ENCODE data around the gene MTFR1L.
A peak's percentile ranks its signal among the peaks of the same experiment; 100 is the strongest.

Gene MTFR1L

DNA sequence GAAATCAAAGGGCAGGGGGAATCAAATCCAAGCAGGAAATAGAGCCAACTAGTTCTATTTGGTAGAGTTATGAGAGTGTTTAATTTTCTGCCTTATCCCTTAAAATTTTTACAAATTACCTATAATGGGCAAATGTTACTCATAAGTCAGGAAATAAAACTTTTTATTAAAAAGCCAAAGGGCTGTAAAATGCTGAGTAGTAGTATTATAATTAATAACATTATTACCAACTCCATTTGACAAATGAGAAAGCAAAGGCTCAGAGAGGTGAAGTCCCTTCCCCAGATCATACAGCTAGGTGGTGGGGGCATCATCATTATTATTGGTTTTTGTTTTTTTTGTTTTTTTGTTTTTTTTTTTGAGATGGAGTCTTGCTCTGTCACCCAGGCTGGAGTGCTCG is 16.4 kb upstream of the MTFR1L start:
- Histone ChIP-seq H3K4me2 (ENCODE audit: low read length) (peak overlapping the region; percentile 52; the same call in 1 of the 2 replicates), H3K27ac (ENCODE audit: low read depth, low read length, poor library complexity, severe bottlenecking) (no peak overlapping the region)
- TF ChIP-seq, protein P1, sequence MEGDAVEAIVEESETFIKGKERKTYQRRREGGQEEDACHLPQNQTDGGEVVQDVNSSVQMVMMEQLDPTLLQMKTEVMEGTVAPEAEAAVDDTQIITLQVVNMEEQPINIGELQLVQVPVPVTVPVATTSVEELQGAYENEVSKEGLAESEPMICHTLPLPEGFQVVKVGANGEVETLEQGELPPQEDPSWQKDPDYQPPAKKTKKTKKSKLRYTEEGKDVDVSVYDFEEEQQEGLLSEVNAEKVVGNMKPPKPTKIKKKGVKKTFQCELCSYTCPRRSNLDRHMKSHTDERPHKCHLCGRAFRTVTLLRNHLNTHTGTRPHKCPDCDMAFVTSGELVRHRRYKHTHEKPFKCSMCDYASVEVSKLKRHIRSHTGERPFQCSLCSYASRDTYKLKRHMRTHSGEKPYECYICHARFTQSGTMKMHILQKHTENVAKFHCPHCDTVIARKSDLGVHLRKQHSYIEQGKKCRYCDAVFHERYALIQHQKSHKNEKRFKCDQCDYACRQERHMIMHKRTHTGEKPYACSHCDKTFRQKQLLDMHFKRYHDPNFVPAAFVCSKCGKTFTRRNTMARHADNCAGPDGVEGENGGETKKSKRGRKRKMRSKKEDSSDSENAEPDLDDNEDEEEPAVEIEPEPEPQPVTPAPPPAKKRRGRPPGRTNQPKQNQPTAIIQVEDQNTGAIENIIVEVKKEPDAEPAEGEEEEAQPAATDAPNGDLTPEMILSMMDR (IDR thresholded peaks at IDR 0.05; ENCODE audit: low read length), result no peak
- TF ChIP-seq EZH2 (IDR thresholded peaks at IDR 0.05; ENCODE audit: borderline replicate concordance, low read length), result no peak

DNA sequence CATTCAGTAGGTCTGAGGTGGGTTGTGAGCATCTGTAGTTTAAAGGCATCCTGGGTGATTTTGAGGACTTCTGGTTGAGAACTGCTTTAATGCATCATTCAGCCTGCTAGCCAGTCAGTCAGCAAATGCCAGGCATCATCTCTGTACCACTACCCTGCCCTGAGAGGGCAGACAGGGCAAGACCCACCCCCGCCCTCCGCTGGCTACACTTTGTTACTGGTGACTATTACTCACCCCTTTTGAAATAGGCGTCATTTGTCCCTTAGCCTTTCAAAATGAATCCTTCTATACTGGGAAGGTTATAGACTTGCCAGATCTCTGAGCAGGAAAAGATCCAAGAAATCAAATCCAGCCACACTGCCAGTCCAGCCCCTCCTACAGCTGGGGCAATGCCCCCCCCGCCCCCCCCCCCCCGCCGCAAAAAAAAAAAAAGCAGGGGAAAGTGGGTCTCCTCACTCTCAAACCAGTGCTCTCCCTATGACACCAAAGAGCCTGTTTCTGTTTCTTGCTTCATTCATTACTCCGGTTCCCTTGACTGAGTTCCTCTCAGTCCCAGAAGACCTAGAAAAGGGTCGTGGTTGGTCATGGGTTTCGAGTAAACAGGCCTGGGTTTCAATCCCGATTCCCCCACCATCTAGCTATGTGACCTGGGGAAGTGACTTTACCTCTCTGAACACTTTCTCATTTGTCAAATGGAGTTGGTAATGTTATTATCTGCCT is 15.3 kb upstream of the MTFR1L start:
- H3K27ac ChIP-seq (ENCODE audit: low read depth, low read length, poor library complexity, severe bottlenecking), result no peak overlapping the region
- H3K27me3 ChIP-seq (ENCODE audit: insufficient read depth, low read length), result no peaks in the 10 kb centered on the region
- H3K9me3 ChIP-seq (ENCODE audit: low read length), result no peaks in the 10 kb centered on the region
- no peak overlapping the region for H3K4me3 ChIP-seq (ENCODE audit: low read depth, low read length, poor library complexity, severe bottlenecking)
- H3K9ac ChIP-seq (ENCODE audit: low read length), result no peak overlapping the region
- H3K9me2 ChIP-seq (ENCODE audit: low read depth, low read length), result no peaks in the 10 kb centered on the region
- no peaks in the 10 kb centered on the region for H3K36me3 ChIP-seq (ENCODE audit: insufficient read depth, low read length)
- no peak overlapping the region for H3K4me2 ChIP-seq (ENCODE audit: low read length)
- H3K4me1 ChIP-seq (ENCODE audit: insufficient read depth, low read length, severe bottlenecking), result peaks cover 26% of the 10 kb centered on the region
- H3K79me2 ChIP-seq (ENCODE audit: insufficient read depth, low read length), result no peaks in the 10 kb centered on the region
- no peaks in the 10 kb centered on the region for H3F3A ChIP-seq (ENCODE audit: insufficient read depth, low read length)
- H2AFZ ChIP-seq (ENCODE audit: low read length), result no peak overlapping the region
- TF ChIP-seq, protein P1 (IDR thresholded peaks at IDR 0.05; ENCODE audit: low read length), result no peak
- no peak for TF ChIP-seq EZH2 (IDR thresholded peaks at IDR 0.05; ENCODE audit: borderline replicate concordance, low read length)
- H4K20me1 ChIP-seq (ENCODE audit: insufficient read depth, low read length), result no peaks in the 10 kb centered on the region

More for the DNA sequence above, 16.4 kb upstream of the MTFR1L start:
- Histone ChIP-seq H3K9ac (ENCODE audit: low read length) (no peak overlapping the region), H3K27me3 (ENCODE audit: insufficient read depth, low read length) (no peaks in the 10 kb centered on the region), H3K4me3 (ENCODE audit: low read depth, low read length, poor library complexity, severe bottlenecking) (no peak overlapping the region), H3F3A (ENCODE audit: insufficient read depth, low read length) (no peaks in the 10 kb centered on the region), H3K4me1 (ENCODE audit: insufficient read depth, low read length, severe bottlenecking) (peaks cover 22% of the 10 kb centered on the region), H2AFZ (ENCODE audit: low read length) (no peak overlapping the region), H4K20me1 (ENCODE audit: insufficient read depth, low read length) (no peaks in the 10 kb centered on the region), H3K9me3 (ENCODE audit: low read length) (no peaks in the 10 kb centered on the region), H3K36me3 (ENCODE audit: insufficient read depth, low read length) (no peaks in the 10 kb centered on the region), H3K9me2 (ENCODE audit: low read depth, low read length) (no peaks in the 10 kb centered on the region), H3K79me2 (ENCODE audit: insufficient read depth, low read length) (no peaks in the 10 kb centered on the region)

DNA sequence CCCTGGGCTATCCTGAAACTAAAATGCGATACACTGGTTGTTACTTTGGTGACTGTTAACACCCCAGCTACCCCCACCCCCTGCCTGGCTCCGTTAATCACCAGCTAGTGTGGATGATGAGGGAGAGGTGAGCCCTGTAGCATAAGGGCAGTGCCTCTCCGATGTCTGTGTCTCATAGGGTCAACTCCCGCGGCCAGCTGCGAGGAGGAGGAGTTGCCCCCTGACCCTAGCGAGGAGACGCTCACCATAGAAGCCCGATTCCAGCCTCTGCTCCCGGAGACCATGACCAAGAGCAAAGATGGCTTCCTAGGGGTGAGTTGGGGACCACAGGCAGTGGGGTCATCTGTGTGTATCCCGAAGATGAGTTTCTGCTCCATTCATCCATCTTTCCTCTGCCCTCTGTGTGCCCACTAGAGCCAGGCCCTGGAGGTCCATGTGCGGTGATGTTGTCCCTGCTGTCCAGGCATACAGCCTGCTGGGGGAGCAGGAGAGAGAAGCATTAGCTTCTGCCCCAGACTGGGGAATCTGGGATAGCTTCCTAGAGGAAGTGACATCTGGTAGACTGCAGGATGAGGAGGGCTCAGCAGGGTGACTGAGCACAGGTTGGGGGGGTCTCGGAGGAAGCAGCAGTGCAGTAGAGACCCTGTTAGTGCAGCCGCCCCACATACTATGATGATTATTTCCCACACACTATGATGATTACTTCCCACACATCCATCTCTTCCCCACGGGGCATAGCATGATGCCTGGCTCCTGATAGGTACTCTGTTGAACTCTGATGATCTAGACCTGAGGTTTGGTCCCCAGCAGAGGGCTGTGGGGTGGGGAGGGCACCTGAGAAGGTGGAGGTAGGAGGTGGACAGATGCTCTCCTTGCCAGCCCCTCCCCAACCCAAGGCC is 14.5 kb upstream of the MTFR1L start:
- H3K4me1 ChIP-seq (ENCODE audit: insufficient read depth, low read length, severe bottlenecking), result peaks cover 30% of the 10 kb centered on the region
- H3K9ac ChIP-seq (ENCODE audit: low read length), result no peak overlapping the region
- H3F3A ChIP-seq (ENCODE audit: insufficient read depth, low read length), result no peaks in the 10 kb centered on the region
- no peaks in the 10 kb centered on the region for H3K27me3 ChIP-seq (ENCODE audit: insufficient read depth, low read length)
- no peak for TF ChIP-seq EZH2 (IDR thresholded peaks at IDR 0.05; ENCODE audit: borderline replicate concordance, low read length)
- TF ChIP-seq, protein P1 (IDR thresholded peaks at IDR 0.05; ENCODE audit: low read length), result no peak
- no peak overlapping the region for H2AFZ ChIP-seq (ENCODE audit: low read length)
- no peaks in the 10 kb centered on the region for H3K9me3 ChIP-seq (ENCODE audit: low read length)
- H3K9me2 ChIP-seq (ENCODE audit: low read depth, low read length), result no peaks in the 10 kb centered on the region
- no peak overlapping the region for H3K4me2 ChIP-seq (ENCODE audit: low read length)
- no peaks in the 10 kb centered on the region for H3K79me2 ChIP-seq (ENCODE audit: insufficient read depth, low read length)
- no peaks in the 10 kb centered on the region for H4K20me1 ChIP-seq (ENCODE audit: insufficient read depth, low read length)
- no peaks in the 10 kb centered on the region for H3K36me3 ChIP-seq (ENCODE audit: insufficient read depth, low read length)
- no peak overlapping the region for H3K4me3 ChIP-seq (ENCODE audit: low read depth, low read length, poor library complexity, severe bottlenecking)
- no peak overlapping the region for H3K27ac ChIP-seq (ENCODE audit: low read depth, low read length, poor library complexity, severe bottlenecking)
